SK-N-SH (cell line): Measurements from ENCODE around the gene SLC24A4. TPM values are rescaled to one million over a fixed set of nuclear protein-coding genes. Genes with fewer than 3 reads are reported as not detected.

Experiments used
- CTCF ChIA-PET: fragments of 300-600, 350-600 bp; formaldehyde crosslinking; extraction: SDS; loops from one replicate; lab custom pipeline; 2021; lab: Yijun Ruan, JAX
- POLR2A ChIA-PET: fragments of 350-600 bp; sonication (Branson Sonifier 250); formaldehyde crosslinking; extraction: SDS; loops from one replicate; lab custom pipeline; 2020; ENCODE audit warnings: antibody characterized with exemption, inconsistent platforms; lab: Yijun Ruan, JAX
- DNase-seq: peaks from one replicate; pipeline ENCODE4 v3.0.0; 2012
- H2AFZ ChIP-seq: fragments of 200-600 bp; sonication (generic); 2 replicates; pipeline ENCODE4 v1.8.1; 2016; ENCODE audit warnings: antibody characterized with exemption, mild to moderate bottlenecking, low read depth
- H3F3A ChIP-seq: fragments of 200-600 bp; sonication (generic); replicated peaks from 2 replicates; pipeline ENCODE3; 2016; ENCODE audit warnings: antibody characterized with exemption, mild to moderate bottlenecking; ENCODE audit not compliant: insufficient read depth
- H3K27ac ChIP-seq, 2 experiments: fragments of 200-500 bp in 1 of 2; fragments of 200-600 bp in 1 of 2; sonication (Bioruptor generic) in 1 of 2; sonication (generic), shearing (Covaris generic) in 1 of 2; 2 replicates each; pipeline versions ENCODE4 v1.5.1 to v1.6.1; 2014 to 2016; ENCODE audit warnings: low read depth in 2 of 2, inconsistent platforms in 1 of 2, low read length in 1 of 2, mild to moderate bottlenecking in 1 of 2, mixed read lengths in 1 of 2
- H3K27me3 ChIP-seq: fragments of 200-600 bp; sonication (generic), shearing (Covaris generic); 2 replicates; pipeline ENCODE4 v1.6.1; 2016; ENCODE audit warnings: mixed run types; ENCODE audit not compliant: insufficient read depth
- H3K36me3 ChIP-seq, 2 experiments: fragments of 200-500 bp in 1 of 2; fragments of 200-600 bp in 1 of 2; sonication (Bioruptor generic) in 1 of 2; sonication (generic) in 1 of 2; replicated peaks in 1 of 2; 2 replicates each; pipeline versions ENCODE3 to v1.5.1; 2014 to 2016; ENCODE audit warnings: low read length in 1 of 2, mild to moderate bottlenecking in 1 of 2; ENCODE audit not compliant: insufficient read depth in 2 of 2, control insufficient read depth in 1 of 2
- H3K4me1 ChIP-seq, 2 experiments: fragments of 200-500 bp in 1 of 2; fragments of 200-600 bp in 1 of 2; sonication (Bioruptor generic) in 1 of 2; sonication (generic), shearing (Covaris generic) in 1 of 2; 2 replicates each; pipeline versions ENCODE4 v1.5.1 to v1.6.1; 2014 to 2016; ENCODE audit warnings: low read depth in 1 of 2, low read length in 1 of 2, mixed run types in 1 of 2; ENCODE audit not compliant: insufficient read depth in 2 of 2, control insufficient read depth in 1 of 2
- H3K4me2 ChIP-seq: fragments of 200-600 bp; sonication (generic), shearing (Covaris generic); 2 replicates; pipeline ENCODE4 v1.6.1; 2017; ENCODE audit warnings: mixed run types
- H3K4me3 ChIP-seq, 2 experiments: fragments of 200-500 bp in 1 of 2; fragments of 200-600 bp in 1 of 2; sonication (Bioruptor generic) in 1 of 2; sonication (generic), shearing (Covaris generic) in 1 of 2; 2 replicates each; pipeline versions ENCODE4 v1.5.1 to v1.8.1; 2014 to 2016; ENCODE audit warnings: low read depth in 2 of 2, inconsistent platforms in 1 of 2, low read length in 1 of 2, mild to moderate bottlenecking in 1 of 2, mixed read lengths in 1 of 2, moderate library complexity in 1 of 2
- H3K79me2 ChIP-seq: fragments of 200-600 bp; sonication (generic); 2 replicates; pipeline ENCODE4 v1.8.1; 2017; ENCODE audit warnings: mild to moderate bottlenecking; ENCODE audit not compliant: insufficient read depth
- H3K9ac ChIP-seq: fragments of 200-600 bp; sonication (generic); 2 replicates; pipeline ENCODE4 v1.6.1; 2017; ENCODE audit warnings: mixed run types
- H3K9me2 ChIP-seq: fragments of 200-600 bp; sonication (generic); 2 replicates; pipeline ENCODE4 v1.6.1; 2017; ENCODE audit warnings: mixed run types
- H3K9me3 ChIP-seq: fragments of 200-600 bp; sonication (generic); 2 replicates; pipeline ENCODE4 v1.6.1; 2017; ENCODE audit warnings: mixed run types, mild to moderate bottlenecking, moderate library complexity
- H4K20me1 ChIP-seq: fragments of 200-600 bp; sonication (generic); 2 replicates; pipeline ENCODE4 v1.6.1; 2017; ENCODE audit warnings: mild to moderate bottlenecking, mixed run types; ENCODE audit not compliant: insufficient read depth
- CHD2 ChIP-seq: fragments of 150-350 bp; IDR thresholded peaks from 2 replicates; pipeline ENCODE4 v1.6.1; 2018; ENCODE audit warnings: low read length; ENCODE audit not compliant: partially characterized antibody
- FOSL2 ChIP-seq: IDR thresholded peaks from 2 replicates; pipeline ENCODE4 v1.4.0; 2012; ENCODE audit warnings: low read depth, mild to moderate bottlenecking, moderate library complexity, borderline replicate concordance
- GATA2 ChIP-seq: sonication (generic); formaldehyde crosslinking; IDR thresholded peaks from 2 replicates; pipeline ENCODE4 v1.5.0; 2020; ENCODE audit warnings: mild to moderate bottlenecking, missing genetic modification reagents
- JUND ChIP-seq: IDR thresholded peaks from 2 replicates; pipeline ENCODE4 v1.4.0; 2012
- RCOR1 ChIP-seq: fragments of 150-350 bp; IDR thresholded peaks from 2 replicates; pipeline ENCODE4 v1.6.1; 2017; ENCODE audit warnings: antibody characterized with exemption, low read length
- REST ChIP-seq: IDR thresholded peaks from 2 replicates; pipeline ENCODE4 v1.6.1; 2012; ENCODE audit warnings: mild to moderate bottlenecking, low read depth, low read length, moderate library complexity
- RFX5 ChIP-seq: IDR thresholded peaks from 2 replicates; pipeline ENCODE4 v1.6.1; 2012; ENCODE audit warnings: mild to moderate bottlenecking, improper control_type of control experiment, low read length
- TCF12 ChIP-seq: IDR thresholded peaks from 2 replicates; pipeline ENCODE4 v1.4.0; 2012
- TEAD4 ChIP-seq: IDR thresholded peaks from 2 replicates; pipeline ENCODE4 v1.4.0; 2012; ENCODE audit warnings: mild to moderate bottlenecking, borderline replicate concordance; ENCODE audit not compliant: insufficient read depth
- USF2 ChIP-seq: fragments of 150-350 bp; IDR thresholded peaks from 2 replicates; pipeline ENCODE4 v1.6.1; 2017; ENCODE audit warnings: antibody characterized with exemption, low read length, low read depth, borderline replicate concordance
- WGBS: methylation state at CpG from one replicate; pipeline ENCODE4 v1.1.6; 2017; ENCODE audit warnings: low lambda C conversion rate; 5-methylcytosine and 5-hydroxymethylcytosine counted together
- polyA plus RNA-seq, 3 experiments: library from polyadenylated mRNA; depleted of rRNA; stranded (reverse); fragments of >200 nt; gene quantifications; 2 replicates each; pipeline ENCODE4 v1.2.3, GENCODE V29; 2012
- TF ChIP-seq, protein P1 (sequence below): IDR thresholded peaks from 2 replicates; pipeline ENCODE4 v1.4.0; 2012; ENCODE audit warnings: low read depth
- TF ChIP-seq, protein P2 (sequence below): IDR thresholded peaks from 2 replicates; pipeline ENCODE4 v1.4.0; 2012; ENCODE audit warnings: low read depth, borderline replicate concordance
- TF ChIP-seq, protein P3 (sequence below): fragments of 200-600 bp; sonication (generic); IDR thresholded peaks from 2 replicates; pipeline ENCODE4 v1.6.1; 2017; ENCODE audit warnings: antibody characterized with exemption, mild to moderate bottlenecking, moderate library complexity

Gene SLC24A4
- polyA plus RNA-seq, 1 of the 3 experiments (the other 2 are of a cell fraction): 0.07 TPM

GRCh38 chr14:92513966-92514843 lies 191.2 kb downstream of the SLC24A4 start:
- Histone ChIP-seq H3K9me2 (no peaks in the 10 kb centered on the region), H3K27me3 (no peaks in the 10 kb centered on the region), H3F3A (peaks cover 17% of the 10 kb centered on the region), H3K9me3 (no peaks in the 10 kb centered on the region), H3K4me2 (peak overlapping the region; percentile 100), H3K36me3 (no peaks in the 10 kb centered on the region), H2AFZ (peak overlapping the region; percentile 61; the same call in 1 of the 2 replicates), H3K4me3 (peak overlapping the region; percentile 60 to 80)
- WGBS: 9% methylated on average over 4 of the region's 81 CpGs
- ChIA-PET CTCF (no interaction called here), POLR2A (no interaction called here)
- DNase-seq: no peak
- TF ChIP-seq JUND: no peak
- no peak for TF ChIP-seq GATA2 (CRISPR knock-in tag)
- TF ChIP-seq CHD2: no peak
- TF ChIP-seq USF2: no peak
- TF ChIP-seq, protein P1, sequence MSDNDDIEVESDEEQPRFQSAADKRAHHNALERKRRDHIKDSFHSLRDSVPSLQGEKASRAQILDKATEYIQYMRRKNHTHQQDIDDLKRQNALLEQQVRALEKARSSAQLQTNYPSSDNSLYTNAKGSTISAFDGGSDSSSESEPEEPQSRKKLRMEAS: peak; percentile 52; the same call in 1 of the 2 replicates
- TF ChIP-seq, all 33 proteins: peak for 1
- peak overlapping the region; percentile 97 for H3K9ac ChIP-seq
- H4K20me1 ChIP-seq: 0 out of 2 replicates have a peak, but pooled peaks cover 3% of the 10 kb centered on the region
- peak overlapping the region in 1 of 2 experiments; percentile 96; a peak in 2 of 4 replicates for H3K27ac ChIP-seq
- H3K4me1 ChIP-seq: peaks cover 0 to 16% of the 10 kb centered on the region in 2 experiments; a peak in 3 of 4 replicates
- H3K79me2 ChIP-seq: peaks cover 62% of the 10 kb centered on the region

DNA sequence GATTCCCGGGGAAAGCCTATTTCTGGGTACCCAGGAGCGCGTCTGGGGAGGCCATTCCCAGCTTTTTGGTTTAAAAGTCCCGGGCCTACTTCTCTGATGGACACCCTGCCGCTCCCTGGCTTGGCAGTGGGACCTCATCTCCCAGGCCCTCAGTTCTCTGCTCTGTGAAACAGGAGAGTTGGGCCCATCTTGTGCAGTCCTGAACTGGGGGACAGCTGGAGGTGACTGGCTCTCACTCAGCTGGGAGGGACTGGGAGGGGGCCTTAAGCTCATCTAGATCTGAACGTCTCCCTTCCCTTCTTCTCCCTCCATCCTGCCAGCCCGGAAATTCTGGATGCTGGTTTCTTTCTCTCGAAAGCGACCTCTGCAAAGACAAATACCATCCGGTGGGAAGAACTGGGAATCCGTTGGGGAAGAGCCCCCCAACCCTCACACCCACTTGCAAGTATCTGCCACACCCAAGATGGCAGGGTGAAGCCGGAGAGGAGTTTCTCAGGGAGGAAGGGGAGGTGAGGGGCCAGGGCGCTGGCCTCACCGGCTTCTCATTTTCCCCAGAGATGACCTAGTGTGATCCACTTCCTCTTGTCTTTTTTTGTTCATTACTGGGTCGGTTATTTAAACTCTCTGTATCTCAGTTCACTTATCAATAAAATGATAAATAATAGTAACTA lies 192.0 kb downstream of the SLC24A4 start:
- H3K4me3 ChIP-seq: peak overlapping the region; percentile 60 to 80; a peak in 3 of 4 replicates
- H3K27ac ChIP-seq: peak overlapping the region in 1 of 2 experiments; percentile 96; a peak in 1 of 4 replicates
- POLR2A ChIA-PET: no interaction called here
- H3K4me1 ChIP-seq: peaks cover 0 to 16% of the 10 kb centered on the region in 2 experiments; a peak in 3 of 4 replicates
- H2AFZ ChIP-seq: peak overlapping the region; percentile 61; the same call in 1 of the 2 replicates
- H3F3A ChIP-seq: peaks cover 17% of the 10 kb centered on the region
- no peaks in the 10 kb centered on the region for H3K36me3 ChIP-seq
- no peaks in the 10 kb centered on the region for H3K9me3 ChIP-seq
- no peaks in the 10 kb centered on the region for H3K27me3 ChIP-seq
- 72% methylated on average over 10 of the region's 15 CpGs for WGBS
- H3K9me2 ChIP-seq: no peaks in the 10 kb centered on the region
- peaks cover 70% of the 10 kb centered on the region for H3K79me2 ChIP-seq
- H4K20me1 ChIP-seq: 0 out of 2 replicates have a peak, but pooled peaks cover 3% of the 10 kb centered on the region
- DNase-seq: no peak
- peak overlapping the region; percentile 100 for H3K4me2 ChIP-seq
- peak overlapping the region; percentile 97 for H3K9ac ChIP-seq
- CTCF ChIA-PET: no interaction called here
- TF ChIP-seq, protein P2, sequence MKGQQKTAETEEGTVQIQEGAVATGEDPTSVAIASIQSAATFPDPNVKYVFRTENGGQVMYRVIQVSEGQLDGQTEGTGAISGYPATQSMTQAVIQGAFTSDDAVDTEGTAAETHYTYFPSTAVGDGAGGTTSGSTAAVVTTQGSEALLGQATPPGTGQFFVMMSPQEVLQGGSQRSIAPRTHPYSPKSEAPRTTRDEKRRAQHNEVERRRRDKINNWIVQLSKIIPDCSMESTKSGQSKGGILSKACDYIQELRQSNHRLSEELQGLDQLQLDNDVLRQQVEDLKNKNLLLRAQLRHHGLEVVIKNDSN: no peak
- TF ChIP-seq, protein P3, sequence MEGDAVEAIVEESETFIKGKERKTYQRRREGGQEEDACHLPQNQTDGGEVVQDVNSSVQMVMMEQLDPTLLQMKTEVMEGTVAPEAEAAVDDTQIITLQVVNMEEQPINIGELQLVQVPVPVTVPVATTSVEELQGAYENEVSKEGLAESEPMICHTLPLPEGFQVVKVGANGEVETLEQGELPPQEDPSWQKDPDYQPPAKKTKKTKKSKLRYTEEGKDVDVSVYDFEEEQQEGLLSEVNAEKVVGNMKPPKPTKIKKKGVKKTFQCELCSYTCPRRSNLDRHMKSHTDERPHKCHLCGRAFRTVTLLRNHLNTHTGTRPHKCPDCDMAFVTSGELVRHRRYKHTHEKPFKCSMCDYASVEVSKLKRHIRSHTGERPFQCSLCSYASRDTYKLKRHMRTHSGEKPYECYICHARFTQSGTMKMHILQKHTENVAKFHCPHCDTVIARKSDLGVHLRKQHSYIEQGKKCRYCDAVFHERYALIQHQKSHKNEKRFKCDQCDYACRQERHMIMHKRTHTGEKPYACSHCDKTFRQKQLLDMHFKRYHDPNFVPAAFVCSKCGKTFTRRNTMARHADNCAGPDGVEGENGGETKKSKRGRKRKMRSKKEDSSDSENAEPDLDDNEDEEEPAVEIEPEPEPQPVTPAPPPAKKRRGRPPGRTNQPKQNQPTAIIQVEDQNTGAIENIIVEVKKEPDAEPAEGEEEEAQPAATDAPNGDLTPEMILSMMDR: no peak
- TF ChIP-seq RFX5 (no peak), JUND (no peak), TCF12 (no peak), USF2 (no peak), REST (no peak), FOSL2 (no peak), TEAD4 (no peak), RCOR1 (no peak), GATA2 (CRISPR knock-in tag) (no peak)
- TF ChIP-seq, protein P1: no peak
